Suprapubic skin (tissue), 4 donors: Measurements from ENCODE around the gene ERCC2. TPM values are rescaled to one million over a fixed set of nuclear protein-coding genes. Genes with fewer than 3 reads are reported as not detected.

ENCODE experiments used
- DNase-seq, 2 donors: peaks; one replicate each; pipeline ENCODE4 v3.0.0-alpha.2; 2019; ENCODE audit warnings: low spot score in 2 of 2
- H3K27ac ChIP-seq: fragments of 200-600 bp; sonication (generic); one replicate; pipeline ENCODE4 v1.5.1; 2019
- H3K27me3 ChIP-seq: fragments of 200-600 bp; sonication (generic); one replicate; pipeline ENCODE4 v1.5.1; 2019
- H3K36me3 ChIP-seq: fragments of 200-600 bp; sonication (generic); one replicate; pipeline ENCODE4 v1.5.1; 2019
- H3K4me1 ChIP-seq: fragments of 200-600 bp; sonication (generic); one replicate; pipeline ENCODE4 v1.5.1; 2019
- H3K4me3 ChIP-seq: fragments of 200-600 bp; sonication (generic); one replicate; pipeline ENCODE4 v1.5.1; 2019; ENCODE audit warnings: mild to moderate bottlenecking
- H3K9me3 ChIP-seq: fragments of 200-600 bp; sonication (generic); one replicate; pipeline ENCODE4 v1.5.1; 2019
- EP300 ChIP-seq: sonication (generic); formaldehyde crosslinking; IDR thresholded peaks from one replicate; pipeline ENCODE4 v1.6.1; 2017; ENCODE audit warnings: antibody characterized with exemption
- POLR2A ChIP-seq, 2 donors: fragments of 450-650 bp; IDR thresholded peaks; one replicate each; pipeline ENCODE4 v1.6.1; 2017; ENCODE audit warnings: antibody characterized with exemption in 2 of 2, mild to moderate bottlenecking in 2 of 2, moderate library complexity in 2 of 2
- POLR2AphosphoS5 ChIP-seq, 3 donors: sonication (generic); formaldehyde crosslinking; IDR thresholded peaks; one replicate each; pipeline ENCODE4 v1.6.1; 2017; ENCODE audit warnings: antibody characterized with exemption in 3 of 3
- WGBS: methylation state at CpG from one replicate; pipeline ENCODE4 v1.1.5; 2018; 5-methylcytosine and 5-hydroxymethylcytosine counted together
- total RNA-seq, 4 donors: library from RNA; depleted of rRNA; stranded (reverse); fragments of >200 nt; gene quantifications; one replicate each; pipeline ENCODE4 v1.1.0, GENCODE V29; 2016
- TF ChIP-seq, protein P1 (sequence below), 2 donors: fragments of 200-600 bp in 1 of 2; fragments of 450-650 bp in 1 of 2; sonication (generic) in 1 of 2; IDR thresholded peaks; one replicate each; pipeline ENCODE4 v1.5.1; 2016 to 2019; ENCODE audit warnings: antibody characterized with exemption in 2 of 2, mild to moderate bottlenecking in 1 of 2, moderate library complexity in 1 of 2

Gene ERCC2
- total RNA-seq, 4 donors from 2014 or later = 10.2 to 22.3 (median 14.1) TPM

DNA sequence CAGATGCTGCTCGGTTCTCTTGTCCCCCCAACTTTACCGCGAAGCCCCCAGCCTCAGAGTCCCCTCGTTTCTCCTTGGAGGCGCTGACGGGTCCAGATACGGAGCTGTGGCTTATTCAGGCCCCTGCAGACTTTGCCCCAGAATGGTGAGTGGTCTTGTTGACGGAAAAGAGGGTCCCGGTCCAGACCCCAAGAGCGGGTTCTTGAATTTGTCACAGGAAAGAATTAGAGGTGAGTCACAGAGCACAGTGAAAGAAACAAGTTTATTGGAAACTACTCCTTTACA, 36.7 kb upstream of the ERCC2 start:
- H3K9me3 ChIP-seq = no peaks in the 10 kb centered on the region
- WGBS = under 1% methylated on average over 10 of the region's 10 CpGs
- H3K36me3 ChIP-seq = peaks cover 20% of the 10 kb centered on the region
- no peak for TF ChIP-seq POLR2A (IDR thresholded peaks at IDR 0.05)
- TF ChIP-seq EP300 = no peak
- TF ChIP-seq POLR2AphosphoS5 (IDR thresholded peaks at IDR 0.05) = no peak
- TF ChIP-seq, protein P1, sequence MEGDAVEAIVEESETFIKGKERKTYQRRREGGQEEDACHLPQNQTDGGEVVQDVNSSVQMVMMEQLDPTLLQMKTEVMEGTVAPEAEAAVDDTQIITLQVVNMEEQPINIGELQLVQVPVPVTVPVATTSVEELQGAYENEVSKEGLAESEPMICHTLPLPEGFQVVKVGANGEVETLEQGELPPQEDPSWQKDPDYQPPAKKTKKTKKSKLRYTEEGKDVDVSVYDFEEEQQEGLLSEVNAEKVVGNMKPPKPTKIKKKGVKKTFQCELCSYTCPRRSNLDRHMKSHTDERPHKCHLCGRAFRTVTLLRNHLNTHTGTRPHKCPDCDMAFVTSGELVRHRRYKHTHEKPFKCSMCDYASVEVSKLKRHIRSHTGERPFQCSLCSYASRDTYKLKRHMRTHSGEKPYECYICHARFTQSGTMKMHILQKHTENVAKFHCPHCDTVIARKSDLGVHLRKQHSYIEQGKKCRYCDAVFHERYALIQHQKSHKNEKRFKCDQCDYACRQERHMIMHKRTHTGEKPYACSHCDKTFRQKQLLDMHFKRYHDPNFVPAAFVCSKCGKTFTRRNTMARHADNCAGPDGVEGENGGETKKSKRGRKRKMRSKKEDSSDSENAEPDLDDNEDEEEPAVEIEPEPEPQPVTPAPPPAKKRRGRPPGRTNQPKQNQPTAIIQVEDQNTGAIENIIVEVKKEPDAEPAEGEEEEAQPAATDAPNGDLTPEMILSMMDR (IDR thresholded peaks at IDR 0.05) = no peak
- no peaks in the 10 kb centered on the region for H3K27me3 ChIP-seq
- peaks cover 52% of the 10 kb centered on the region for H3K4me1 ChIP-seq
- DNase-seq = no peak
- H3K27ac ChIP-seq = peak overlapping the region; percentile 96
- peak overlapping the region; percentile 68 for H3K4me3 ChIP-seq

DNA sequence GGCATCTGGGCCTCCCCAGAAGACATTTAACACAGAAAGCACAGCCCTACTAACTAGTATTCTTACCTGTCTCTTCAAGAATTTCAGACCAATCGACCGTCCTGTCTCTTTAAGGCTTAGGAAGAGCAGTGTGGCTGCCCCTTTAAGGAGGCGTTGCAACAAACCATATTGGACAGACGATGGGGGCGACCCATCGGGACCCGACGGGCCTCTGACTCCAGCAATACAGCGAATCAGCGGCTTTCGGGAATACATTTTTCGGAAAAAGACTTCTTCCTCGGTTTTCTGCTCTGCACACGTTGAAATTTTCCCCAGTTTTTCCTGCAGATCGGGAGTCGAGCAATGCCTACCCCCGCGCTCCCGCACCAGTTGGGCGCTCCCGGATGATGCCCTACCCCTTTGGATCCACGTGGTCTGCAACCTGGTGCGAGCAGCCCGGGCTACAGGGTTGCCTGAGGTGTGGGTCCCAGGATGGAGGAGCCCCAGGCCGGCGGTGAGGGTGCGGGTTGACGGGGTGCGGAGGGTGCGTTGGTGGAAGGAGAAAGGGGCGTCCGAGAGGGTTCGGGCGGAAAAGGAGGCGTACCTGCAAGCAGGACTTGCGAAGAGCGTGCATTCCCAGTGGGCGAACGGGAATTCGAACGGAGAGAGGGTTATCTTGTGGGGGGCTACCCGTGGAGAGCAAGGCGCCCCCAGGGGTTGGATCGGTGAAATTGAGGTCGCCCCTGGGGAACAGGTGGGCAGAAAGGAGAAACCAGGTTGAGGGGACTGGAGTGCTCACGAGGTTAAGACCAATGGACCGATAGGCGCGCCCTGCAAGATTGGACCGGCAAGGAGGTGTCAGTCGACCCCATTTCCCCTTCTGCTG, 36.1 kb upstream of the ERCC2 start, which contains the start of gene POLR1G:
TSS of gene POLR1G (plus strand) at position 419 of the 865 bp plus-strand sequence. CDS start at position 472, 53 bp downstream.
- H3K27ac ChIP-seq = peak within 1 kb of the TSS; percentile 96
- H3K27me3 ChIP-seq = no peaks in the 10 kb centered on the region
- peak; percentile 88 to 91 for DNase-seq
- H3K36me3 ChIP-seq = peaks cover 15% of the 10 kb centered on the region
- peaks cover 57% of the 10 kb centered on the region for H3K4me1 ChIP-seq
- TF ChIP-seq POLR2AphosphoS5 (IDR thresholded peaks at IDR 0.05) (peak in 1 of 3 donors; percentile 72), EP300 (no peak), POLR2A (IDR thresholded peaks at IDR 0.05) (no peak)
- TF ChIP-seq, protein P1 (IDR thresholded peaks at IDR 0.05) = no peak
- WGBS = under 1% methylated on average over 47 of the region's 51 CpGs
- peak within 1 kb of the TSS; percentile 68 for H3K4me3 ChIP-seq
- H3K9me3 ChIP-seq = no peaks in the 10 kb centered on the region

DNA sequence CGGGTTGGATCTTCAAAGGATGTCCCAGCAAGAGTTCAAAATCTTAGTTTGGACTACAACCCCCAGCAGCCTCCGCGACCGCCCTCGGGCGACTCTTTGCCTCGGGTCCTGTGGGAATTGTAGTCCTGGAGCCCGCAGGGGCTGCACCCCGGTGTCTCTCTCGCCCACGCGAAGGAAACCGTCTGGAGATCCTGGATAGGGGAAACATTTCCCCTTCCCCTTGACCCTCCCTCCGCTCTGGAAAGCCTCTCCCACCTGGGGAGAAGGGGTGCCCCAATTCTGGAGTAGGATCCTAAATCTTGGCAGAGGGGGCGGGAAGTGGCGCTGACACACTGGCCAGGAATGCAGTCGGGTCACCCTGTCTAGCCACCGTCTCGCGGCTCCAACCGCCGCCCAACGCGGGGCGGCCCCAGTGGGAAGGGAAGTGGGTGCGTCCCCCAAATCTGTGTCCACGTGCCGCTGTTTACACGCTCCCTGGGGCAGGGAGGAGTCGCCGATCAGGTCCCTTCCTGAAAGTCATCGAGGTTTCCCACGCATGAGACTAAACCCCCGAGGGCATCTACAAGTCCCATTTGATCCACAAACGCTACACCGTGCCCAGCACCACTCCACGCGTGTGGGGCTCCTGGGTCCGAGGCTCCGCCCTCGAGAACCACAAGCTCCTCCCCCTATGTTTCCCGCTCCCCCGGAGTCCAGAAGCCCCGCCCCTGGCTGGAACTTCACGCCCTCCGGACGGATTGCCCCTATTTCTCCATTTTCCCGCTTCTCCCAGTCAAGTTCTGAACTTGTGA, 35.3 kb upstream of the ERCC2 start:
- DNase-seq = peak; percentile 95 to 96
- WGBS = under 1% methylated on average over 33 of the region's 48 CpGs
- peaks cover 63% of the 10 kb centered on the region for H3K4me1 ChIP-seq
- peak in 2 of 3 donors; percentile 5 to 64 for TF ChIP-seq POLR2AphosphoS5 (IDR thresholded peaks at IDR 0.05)
- no peak for TF ChIP-seq EP300
- H3K27ac ChIP-seq = peak overlapping the region; percentile 96
- H3K36me3 ChIP-seq = peaks cover 9% of the 10 kb centered on the region
- H3K27me3 ChIP-seq = no peaks in the 10 kb centered on the region
- peak overlapping the region; percentile 68 for H3K4me3 ChIP-seq
- H3K9me3 ChIP-seq = no peaks in the 10 kb centered on the region

DNA sequence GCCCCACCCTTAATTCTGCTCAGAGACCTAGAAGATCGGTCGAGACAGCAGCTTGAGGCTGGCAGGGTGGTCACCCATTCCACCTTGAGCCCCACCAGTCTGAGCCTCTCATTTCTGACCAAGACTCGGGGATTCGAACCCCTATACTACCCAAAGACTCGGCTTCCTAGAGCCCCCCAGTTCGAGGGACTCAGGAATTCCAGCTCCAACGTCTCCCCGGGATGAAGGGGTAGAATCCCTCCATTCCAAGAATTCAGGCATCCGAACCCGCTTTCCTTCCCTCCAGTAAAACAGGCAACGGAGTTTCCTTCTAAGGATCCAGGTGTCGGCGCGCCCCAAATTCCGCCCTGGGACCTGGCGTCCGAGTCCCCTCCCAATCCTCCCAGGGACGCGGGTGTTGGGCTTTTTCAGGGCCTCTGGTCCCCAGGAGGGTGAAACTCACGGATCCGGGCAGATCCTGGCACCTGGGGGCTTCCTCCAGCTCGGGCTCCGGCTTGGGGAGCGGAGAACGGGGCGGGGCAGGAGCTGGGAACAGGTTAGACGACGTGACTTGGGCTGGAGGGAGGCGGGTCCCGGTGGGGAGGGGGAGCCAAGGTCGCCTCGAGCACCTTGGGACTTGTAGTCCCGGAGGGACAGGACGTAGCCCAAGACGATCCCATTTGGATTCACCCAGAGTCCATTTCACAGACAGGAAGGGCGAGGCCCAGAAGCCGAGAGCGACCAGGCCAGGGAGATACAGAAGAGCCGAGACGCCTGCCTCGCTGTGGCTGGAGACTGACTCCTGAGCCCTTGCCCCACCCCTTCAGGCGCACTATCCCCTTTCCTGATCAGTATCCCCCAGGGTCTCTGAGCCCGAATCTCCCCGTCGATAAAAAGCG, 34.4 kb upstream of the ERCC2 start, which contains the start of gene PPP1R13L:
TSS of gene PPP1R13L (minus strand) at position 513 of the 878 bp plus-strand sequence. CDS start 6,751 bp downstream, outside the sequence.
- H3K27me3 ChIP-seq = no peaks in the 10 kb centered on the region
- no peak for TF ChIP-seq EP300
- peak in 1 of 2 donors; percentile 48 for TF ChIP-seq POLR2A (IDR thresholded peaks at IDR 0.05)
- TF ChIP-seq POLR2AphosphoS5 (IDR thresholded peaks at IDR 0.05) = peak in 2 of 3 donors; percentile 36 to 45
- TF ChIP-seq, protein P1 (IDR thresholded peaks at IDR 0.05) = no peak
- peak within 1 kb of the TSS; percentile 68 for H3K4me3 ChIP-seq
- 10% methylated on average over 18 of the region's 46 CpGs for WGBS
- DNase-seq = peak; percentile 92 to 94
- H3K9me3 ChIP-seq = no peaks in the 10 kb centered on the region
- peak within 1 kb of the TSS; percentile 96 for H3K27ac ChIP-seq
- H3K36me3 ChIP-seq = peaks cover 8% of the 10 kb centered on the region
- H3K4me1 ChIP-seq = peaks cover 67% of the 10 kb centered on the region
